Esophagus squamous epithelium (tissue), 4 donors: ENCODE data around the gene CEP19.

ENCODE experiments used
- CTCF ChIP-seq, 6 experiments: fragments of 450-650 bp in 4 of 6; fragments of 200-600 bp in 2 of 6; sonication (generic) in 2 of 6; IDR thresholded peaks; one replicate each; pipeline ENCODE4 v1.5.1; 2016 to 2019; ENCODE audit warnings: antibody characterized with exemption in 6 of 6, mild to moderate bottlenecking in 4 of 6, moderate library complexity in 4 of 6
- POLR2A ChIP-seq, 4 donors: fragments of 450-650 bp; IDR thresholded peaks; one replicate each; pipeline ENCODE4 v1.6.1; 2017; ENCODE audit warnings: antibody characterized with exemption in 4 of 4, mild to moderate bottlenecking in 4 of 4, moderate library complexity in 3 of 4

- no peak for TF ChIP-seq CTCF (IDR thresholded peaks at IDR 0.05)
- TF ChIP-seq POLR2A (IDR thresholded peaks at IDR 0.05), result no peak
Measured at GRCh38 chr3:196707566-196707965, 4.5 kb downstream of the CEP19 start.
